HEK293 (cell line): ENCODE measurements around the gene AKAP12.

Source experiments
- CTCF ChIA-PET: fragments of 350-600 bp; formaldehyde crosslinking; extraction: SDS; loops from one replicate; lab custom pipeline; 2021; ENCODE audit warnings: antibody characterized with exemption; lab: Yijun Ruan, JAX
- POLR2A ChIA-PET: fragments of 300-600 bp; formaldehyde crosslinking; extraction: SDS; loops from one replicate; lab custom pipeline; 2020; ENCODE audit warnings: antibody characterized with exemption, inconsistent platforms; lab: Yijun Ruan, JAX
- H3K27ac ChIP-seq: fragments of 200-500 bp; sonication (Bioruptor generic); 2 replicates; pipeline ENCODE4 v1.5.1; 2014; ENCODE audit warnings: low read depth, low read length, control low read depth, inconsistent platforms; ENCODE audit errors: extremely low read depth
- H3K36me3 ChIP-seq, 2 experiments: fragments of 200-500 bp in 1 of 2; sonication (Bioruptor generic) in 1 of 2; 1 replicate in 1 of 2; 2 replicates in 1 of 2; pipeline ENCODE4 v1.5.1; 2014 to 2017; ENCODE audit warnings: inconsistent platforms in 2 of 2, low read length in 2 of 2; ENCODE audit not compliant: control insufficient read depth in 2 of 2, insufficient read depth in 1 of 2
- H3K4me1 ChIP-seq: fragments of 200-500 bp; sonication (Bioruptor generic); 2 replicates; pipeline ENCODE4 v1.5.1; 2014; ENCODE audit warnings: mild to moderate bottlenecking, low read length, inconsistent platforms; ENCODE audit not compliant: control insufficient read depth, insufficient read depth
- H3K4me3 ChIP-seq: 2 replicates; pipeline ENCODE4 v1.5.1; 2011; ENCODE audit warnings: low read depth, mild to moderate bottlenecking, control low read depth, low read length, moderate library complexity
- H3K9me3 ChIP-seq: fragments of 200-500 bp; sonication (Bioruptor generic); 2 replicates; pipeline ENCODE4 v1.5.1; 2014; ENCODE audit warnings: low read depth, low read length, inconsistent platforms; ENCODE audit not compliant: control insufficient read depth, insufficient read depth
- HOXC10 ChIP-seq: sonication (generic); formaldehyde crosslinking; IDR thresholded peaks from 2 replicates; pipeline ENCODE4 v1.8.1; 2023; ENCODE audit warnings: mild to moderate bottlenecking, missing genetic modification reagents
- KLF1 ChIP-seq: fragments of 450-650 bp; formaldehyde crosslinking; IDR thresholded peaks from 2 replicates; pipeline ENCODE4 v1.5.1; 2016; ENCODE audit warnings: missing biosample characterization, missing genetic modification characterization
- KLF16 ChIP-seq: fragments of 450-650 bp; formaldehyde crosslinking; IDR thresholded peaks from 2 replicates; pipeline ENCODE4 v1.5.1; 2017; ENCODE audit warnings: missing biosample characterization, missing genetic modification characterization
- PRDM1 ChIP-seq: fragments of 450-650 bp; formaldehyde crosslinking; IDR thresholded peaks from 2 replicates; pipeline ENCODE4; 2016; ENCODE audit warnings: missing biosample characterization, missing genetic modification characterization
- SP7 ChIP-seq: fragments of 450-650 bp; formaldehyde crosslinking; IDR thresholded peaks from 2 replicates; pipeline ENCODE4 v1.5.1; 2016; ENCODE audit warnings: missing biosample characterization, missing genetic modification characterization
- ZFP41 ChIP-seq: fragments of 450-650 bp; formaldehyde crosslinking; IDR thresholded peaks from 2 replicates; pipeline ENCODE4 v1.5.1; 2016; ENCODE audit warnings: missing biosample characterization, missing genetic modification characterization, borderline replicate concordance
- ZNF16 ChIP-seq: fragments of 450-650 bp; formaldehyde crosslinking; IDR thresholded peaks from 2 replicates; pipeline ENCODE4 v1.5.1; 2016; ENCODE audit warnings: low read depth, missing biosample characterization, missing genetic modification characterization
- ZNF223 ChIP-seq: fragments of 450-650 bp; formaldehyde crosslinking; IDR thresholded peaks from 2 replicates; pipeline ENCODE4 v1.5.1; 2016; ENCODE audit warnings: missing biosample characterization, missing genetic modification characterization
- ZNF324 ChIP-seq: fragments of 450-650 bp; formaldehyde crosslinking; IDR thresholded peaks from 2 replicates; pipeline ENCODE4 v1.5.1; 2016; ENCODE audit warnings: missing biosample characterization, missing genetic modification characterization
- ZNF341 ChIP-seq: fragments of 450-650 bp; formaldehyde crosslinking; IDR thresholded peaks from 2 replicates; pipeline ENCODE4; 2016; ENCODE audit warnings: low read depth, missing biosample characterization, missing genetic modification characterization
- ZNF354C ChIP-seq: fragments of 450-650 bp; formaldehyde crosslinking; IDR thresholded peaks from 2 replicates; pipeline ENCODE4 v1.5.1; 2016; ENCODE audit warnings: missing biosample characterization, missing genetic modification characterization, low read depth, borderline replicate concordance
- ZNF416 ChIP-seq: fragments of 450-650 bp; formaldehyde crosslinking; IDR thresholded peaks from 2 replicates; pipeline ENCODE4 v1.5.1; 2016; ENCODE audit warnings: missing biosample characterization, missing genetic modification characterization
- ZNF433 ChIP-seq: fragments of 450-650 bp; formaldehyde crosslinking; IDR thresholded peaks from 2 replicates; pipeline ENCODE4 v1.5.1; 2016; ENCODE audit warnings: missing biosample characterization, missing genetic modification characterization, low read depth
- ZNF514 ChIP-seq: fragments of 450-650 bp; formaldehyde crosslinking; IDR thresholded peaks from 2 replicates; pipeline ENCODE4 v1.5.1; 2016; ENCODE audit warnings: missing biosample characterization, missing genetic modification characterization
- ZNF548 ChIP-seq: fragments of 450-650 bp; formaldehyde crosslinking; IDR thresholded peaks from 2 replicates; pipeline ENCODE4 v1.5.1; 2016; ENCODE audit warnings: missing biosample characterization, missing genetic modification characterization
- ZNF571 ChIP-seq: fragments of 450-650 bp; formaldehyde crosslinking; IDR thresholded peaks from 2 replicates; pipeline ENCODE4 v1.5.0; 2017; ENCODE audit warnings: missing biosample characterization, missing genetic modification characterization
- ZNF610 ChIP-seq: fragments of 450-650 bp; formaldehyde crosslinking; IDR thresholded peaks from 2 replicates; pipeline ENCODE4 v1.5.1; 2016; ENCODE audit warnings: missing biosample characterization, missing genetic modification characterization, borderline replicate concordance
- ZNF621 ChIP-seq: fragments of 450-650 bp; formaldehyde crosslinking; IDR thresholded peaks from 2 replicates; pipeline ENCODE4 v1.5.1; 2017; ENCODE audit warnings: missing biosample characterization, missing genetic modification characterization
- ZNF623 ChIP-seq: fragments of 450-650 bp; formaldehyde crosslinking; IDR thresholded peaks from 2 replicates; pipeline ENCODE4 v1.5.1; 2016; ENCODE audit warnings: missing biosample characterization, missing genetic modification characterization
- ZNF654 ChIP-seq: fragments of 450-650 bp; formaldehyde crosslinking; IDR thresholded peaks from 2 replicates; pipeline ENCODE4 v1.5.1; 2016; ENCODE audit warnings: low read depth, missing biosample characterization, missing genetic modification characterization
- ZNF707 ChIP-seq: fragments of 450-650 bp; formaldehyde crosslinking; IDR thresholded peaks from 2 replicates; pipeline ENCODE4 v1.5.1; 2016; ENCODE audit warnings: missing biosample characterization, missing genetic modification characterization
- ZSCAN23 ChIP-seq: fragments of 450-650 bp; formaldehyde crosslinking; IDR thresholded peaks from 2 replicates; pipeline ENCODE4 v1.5.1; 2016; ENCODE audit warnings: missing biosample characterization, missing genetic modification characterization
- TF ChIP-seq, protein P1 (sequence below): fragments of 450-650 bp; formaldehyde crosslinking; IDR thresholded peaks from 2 replicates; pipeline ENCODE4 v1.5.1; 2017; ENCODE audit warnings: missing biosample characterization, missing genetic modification characterization
- TF ChIP-seq, protein P2 (sequence below): fragments of 450-650 bp; IDR thresholded peaks from 2 replicates; pipeline ENCODE4 v1.5.1; 2018; ENCODE audit warnings: missing biosample characterization, missing genetic modification characterization
- TF ChIP-seq, protein P3 (sequence below): fragments of 450-650 bp; formaldehyde crosslinking; conservative IDR thresholded peaks from 2 replicates; pipeline ENCODE4 v1.5.1; 2016; ENCODE audit warnings: low read depth, missing biosample characterization, missing genetic modification characterization

The AKAP12 gene

DNA sequence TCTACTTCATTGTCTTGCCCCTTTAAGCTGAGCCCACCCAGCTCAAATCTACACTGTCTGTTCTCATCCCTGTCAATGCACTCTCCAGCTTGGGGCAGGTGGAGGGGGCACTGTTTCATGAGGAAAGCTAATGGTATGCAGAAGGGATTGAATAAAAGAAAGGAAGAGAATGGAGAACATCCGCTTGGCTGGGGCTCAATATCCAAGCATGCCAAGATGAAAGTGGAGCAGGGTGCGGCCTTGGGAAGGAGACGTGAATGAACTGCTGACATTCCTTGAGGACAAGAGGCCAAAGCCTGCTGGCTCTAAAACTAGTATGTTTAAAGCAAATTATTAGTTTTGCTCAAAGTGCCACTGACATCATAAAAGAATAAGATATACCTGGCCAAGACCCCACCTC, 24.2 kb downstream of the AKAP12 start (continued):
- no peak for TF ChIP-seq ZNF621 (tag by site-specific recombination)
- no peak for TF ChIP-seq PRDM1
- no peak for TF ChIP-seq ZFP41 (tag by site-specific recombination)
- TF ChIP-seq ZNF548 (tag by site-specific recombination): no peak
- TF ChIP-seq ZNF433 (tag by site-specific recombination): no peak

DNA sequence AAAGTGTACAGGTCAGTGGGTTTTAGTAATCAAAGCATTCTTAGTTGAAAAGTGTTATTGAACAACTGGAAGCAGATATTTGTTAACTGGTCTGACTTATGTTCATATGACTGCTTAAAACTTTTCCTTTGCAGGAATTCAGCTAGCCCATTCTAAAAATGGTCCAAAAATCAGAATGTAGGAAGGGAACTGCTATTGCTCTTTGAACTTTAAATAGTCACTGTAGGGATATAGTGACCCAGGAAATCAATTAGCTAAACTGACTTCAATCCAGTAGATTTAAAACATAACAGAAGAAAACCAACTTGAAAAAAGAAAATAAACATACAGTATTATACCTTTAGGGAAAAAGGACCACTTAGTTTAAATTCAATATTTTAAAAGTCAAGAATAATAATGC, 25.5 kb downstream of the AKAP12 start:
- CTCF ChIA-PET: no interaction called here
- Histone ChIP-seq H3K36me3 (no peaks in the 10 kb centered on the region), H3K4me1 (no peaks in the 10 kb centered on the region)

DNA sequence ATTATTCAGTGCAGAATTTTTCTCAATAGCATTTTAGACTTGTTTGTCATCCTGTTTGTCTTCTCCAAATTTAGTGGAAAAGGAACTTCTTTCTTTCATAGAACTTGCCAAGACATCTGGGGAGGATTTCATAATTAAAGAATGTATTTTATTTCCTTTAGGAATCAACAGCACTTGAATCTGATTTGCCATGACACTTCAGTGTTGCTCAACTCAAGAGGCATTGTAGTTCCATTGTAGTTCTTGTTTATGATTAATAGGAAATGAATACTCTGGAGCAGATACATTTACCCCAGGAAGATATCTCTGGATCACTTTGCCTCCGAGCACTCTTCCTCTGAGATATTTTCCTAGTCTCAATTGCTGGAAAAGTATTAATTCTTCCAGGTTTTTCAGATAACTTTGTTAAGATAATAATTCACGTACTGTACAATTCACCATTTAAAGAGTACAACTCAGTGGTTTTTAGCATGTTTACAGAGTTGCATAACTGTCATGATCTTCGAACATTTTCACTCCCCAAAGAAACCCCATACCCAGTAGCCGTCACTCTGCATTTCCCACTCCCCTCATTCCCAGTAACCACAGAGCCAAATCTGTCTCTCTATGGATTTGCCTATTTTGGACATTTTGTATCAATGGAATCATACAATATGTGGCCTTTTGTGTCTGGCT, 29.7 kb downstream of the AKAP12 start:
- TF ChIP-seq ZNF16 (tag by site-specific recombination): no peak
- no peak for TF ChIP-seq ZNF354C
- TF ChIP-seq, all 188 proteins: peak for 0
- Histone ChIP-seq H3K36me3 (no peaks in the 10 kb centered on the region), H3K9me3 (no peaks in the 10 kb centered on the region), H3K27ac (no peak overlapping the region), H3K4me3 (no peak overlapping the region), H3K4me1 (no peaks in the 10 kb centered on the region)
- ChIA-PET POLR2A (no interaction called here), CTCF (no interaction called here)

More for the DNA sequence above, 25.5 kb downstream of the AKAP12 start:
- POLR2A ChIA-PET: interaction anchor here (1.2 kb wide), 1 partner anchor 60 kb away, joined by 3 read pairs; no protein-coding TSS in a partner anchor
- no peaks in the 10 kb centered on the region for H3K9me3 ChIP-seq
- H3K4me3 ChIP-seq: no peak overlapping the region
- H3K27ac ChIP-seq: no peak overlapping the region
- TF ChIP-seq SP7 (tag by site-specific recombination) (no peak), HOXC10 (CRISPR knock-in tag) (no peak), ZNF416 (tag by site-specific recombination) (no peak), ZSCAN23 (tag by site-specific recombination) (no peak), ZNF610 (no peak), KLF16 (tag by site-specific recombination) (no peak), ZNF324 (no peak), KLF1 (tag by site-specific recombination) (no peak), ZNF654 (no peak)
- TF ChIP-seq, protein P1, sequence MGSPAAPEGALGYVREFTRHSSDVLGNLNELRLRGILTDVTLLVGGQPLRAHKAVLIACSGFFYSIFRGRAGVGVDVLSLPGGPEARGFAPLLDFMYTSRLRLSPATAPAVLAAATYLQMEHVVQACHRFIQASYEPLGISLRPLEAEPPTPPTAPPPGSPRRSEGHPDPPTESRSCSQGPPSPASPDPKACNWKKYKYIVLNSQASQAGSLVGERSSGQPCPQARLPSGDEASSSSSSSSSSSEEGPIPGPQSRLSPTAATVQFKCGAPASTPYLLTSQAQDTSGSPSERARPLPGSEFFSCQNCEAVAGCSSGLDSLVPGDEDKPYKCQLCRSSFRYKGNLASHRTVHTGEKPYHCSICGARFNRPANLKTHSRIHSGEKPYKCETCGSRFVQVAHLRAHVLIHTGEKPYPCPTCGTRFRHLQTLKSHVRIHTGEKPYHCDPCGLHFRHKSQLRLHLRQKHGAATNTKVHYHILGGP (tag by site-specific recombination): no peak

DNA sequence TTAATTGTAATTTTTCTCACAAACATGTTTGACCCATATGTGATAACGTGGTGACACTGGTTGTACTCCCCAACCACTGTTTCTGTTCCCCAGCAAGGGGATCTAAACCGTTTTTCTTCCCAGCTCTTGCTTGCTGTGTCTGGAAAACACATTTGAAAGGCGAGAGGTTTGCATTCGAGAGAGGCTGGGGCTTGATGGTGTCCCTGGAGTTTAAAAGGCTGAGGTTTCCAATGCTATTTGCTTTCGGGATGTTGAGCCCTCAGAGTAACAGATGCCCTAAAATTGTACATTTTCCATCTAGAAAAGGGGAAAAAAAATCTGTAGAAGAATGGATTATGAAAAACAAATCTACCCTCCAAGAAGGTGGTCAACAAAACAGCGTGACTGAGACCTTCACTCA, 35.4 kb downstream of the AKAP12 start:
- H3K4me1 ChIP-seq: no peaks in the 10 kb centered on the region
- H3K36me3 ChIP-seq: no peaks in the 10 kb centered on the region
- no peak overlapping the region for H3K4me3 ChIP-seq
- no peaks in the 10 kb centered on the region for H3K9me3 ChIP-seq
- ChIA-PET POLR2A (no interaction called here), CTCF (interaction anchor here (0.7 kb wide), 1 partner anchor 78 kb away, joined by 4 read pairs; no protein-coding TSS in a partner anchor)
- no peak overlapping the region for H3K27ac ChIP-seq
- TF ChIP-seq, protein P2, sequence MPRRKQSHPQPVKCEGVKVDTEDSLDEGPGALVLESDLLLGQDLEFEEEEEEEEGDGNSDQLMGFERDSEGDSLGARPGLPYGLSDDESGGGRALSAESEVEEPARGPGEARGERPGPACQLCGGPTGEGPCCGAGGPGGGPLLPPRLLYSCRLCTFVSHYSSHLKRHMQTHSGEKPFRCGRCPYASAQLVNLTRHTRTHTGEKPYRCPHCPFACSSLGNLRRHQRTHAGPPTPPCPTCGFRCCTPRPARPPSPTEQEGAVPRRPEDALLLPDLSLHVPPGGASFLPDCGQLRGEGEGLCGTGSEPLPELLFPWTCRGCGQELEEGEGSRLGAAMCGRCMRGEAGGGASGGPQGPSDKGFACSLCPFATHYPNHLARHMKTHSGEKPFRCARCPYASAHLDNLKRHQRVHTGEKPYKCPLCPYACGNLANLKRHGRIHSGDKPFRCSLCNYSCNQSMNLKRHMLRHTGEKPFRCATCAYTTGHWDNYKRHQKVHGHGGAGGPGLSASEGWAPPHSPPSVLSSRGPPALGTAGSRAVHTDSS (tag by site-specific recombination): no peak
- TF ChIP-seq ZNF341 (no peak), ZNF707 (tag by site-specific recombination) (no peak), ZNF623 (no peak), ZNF571 (no peak), ZNF223 (tag by site-specific recombination) (no peak), ZNF514 (tag by site-specific recombination) (no peak)
- TF ChIP-seq, protein P3, sequence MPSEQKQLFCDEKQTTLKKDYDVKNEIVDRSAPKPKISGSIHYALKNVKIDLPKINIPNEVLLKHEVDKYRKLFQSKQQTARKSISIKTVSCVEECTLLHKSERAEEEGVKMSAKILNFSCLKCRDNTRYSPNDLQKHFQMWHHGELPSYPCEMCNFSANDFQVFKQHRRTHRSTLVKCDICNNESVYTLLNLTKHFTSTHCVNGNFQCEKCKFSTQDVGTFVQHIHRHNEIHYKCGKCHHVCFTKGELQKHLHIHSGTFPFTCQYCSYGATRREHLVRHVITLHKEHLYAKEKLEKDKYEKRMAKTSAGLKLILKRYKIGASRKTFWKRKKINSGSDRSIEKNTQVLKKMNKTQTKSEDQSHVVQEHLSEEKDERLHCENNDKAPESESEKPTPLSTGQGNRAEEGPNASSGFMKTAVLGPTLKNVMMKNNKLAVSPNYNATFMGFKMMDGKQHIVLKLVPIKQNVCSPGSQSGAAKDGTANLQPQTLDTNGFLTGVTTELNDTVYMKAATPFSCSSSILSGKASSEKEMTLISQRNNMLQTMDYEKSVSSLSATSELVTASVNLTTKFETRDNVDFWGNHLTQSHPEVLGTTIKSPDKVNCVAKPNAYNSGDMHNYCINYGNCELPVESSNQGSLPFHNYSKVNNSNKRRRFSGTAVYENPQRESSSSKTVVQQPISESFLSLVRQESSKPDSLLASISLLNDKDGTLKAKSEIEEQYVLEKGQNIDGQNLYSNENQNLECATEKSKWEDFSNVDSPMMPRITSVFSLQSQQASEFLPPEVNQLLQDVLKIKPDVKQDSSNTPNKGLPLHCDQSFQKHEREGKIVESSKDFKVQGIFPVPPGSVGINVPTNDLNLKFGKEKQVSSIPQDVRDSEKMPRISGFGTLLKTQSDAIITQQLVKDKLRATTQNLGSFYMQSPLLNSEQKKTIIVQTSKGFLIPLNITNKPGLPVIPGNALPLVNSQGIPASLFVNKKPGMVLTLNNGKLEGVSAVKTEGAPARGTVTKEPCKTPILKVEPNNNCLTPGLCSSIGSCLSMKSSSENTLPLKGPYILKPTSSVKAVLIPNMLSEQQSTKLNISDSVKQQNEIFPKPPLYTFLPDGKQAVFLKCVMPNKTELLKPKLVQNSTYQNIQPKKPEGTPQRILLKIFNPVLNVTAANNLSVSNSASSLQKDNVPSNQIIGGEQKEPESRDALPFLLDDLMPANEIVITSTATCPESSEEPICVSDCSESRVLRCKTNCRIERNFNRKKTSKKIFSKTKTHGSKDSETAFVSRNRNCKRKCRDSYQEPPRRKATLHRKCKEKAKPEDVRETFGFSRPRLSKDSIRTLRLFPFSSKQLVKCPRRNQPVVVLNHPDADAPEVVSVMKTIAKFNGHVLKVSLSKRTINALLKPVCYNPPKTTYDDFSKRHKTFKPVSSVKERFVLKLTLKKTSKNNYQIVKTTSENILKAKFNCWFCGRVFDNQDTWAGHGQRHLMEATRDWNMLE (tag by site-specific recombination): no peak
